K562 (cell line): ENCODE results near the gene PLP2. TPM values are rescaled to one million over a fixed set of nuclear protein-coding genes. Genes with fewer than 3 reads are reported as not detected.

Source experiments
- ASH1L ChIP-seq: fragments of 450-650 bp; IDR thresholded peaks from 2 replicates; pipeline ENCODE4 v1.6.1; 2018; ENCODE audit warnings: borderline replicate concordance, mild to moderate bottlenecking, low read depth; ENCODE audit not compliant: partially characterized antibody
- EGR1 ChIP-seq: fragments of 450-650 bp; conservative IDR thresholded peaks from 2 replicates; pipeline ENCODE4 v1.6.1; 2017; ENCODE audit warnings: mild to moderate bottlenecking
- ETV1 ChIP-seq: fragments of 450-650 bp; conservative IDR thresholded peaks from 2 replicates; pipeline ENCODE4 v1.6.1; 2016; ENCODE audit warnings: missing genetic modification characterization, control low read depth, low read depth, missing compliant biosample characterization
- JUND ChIP-seq, 2 experiments: IDR thresholded peaks; 2 replicates in 1 of 2; 3 replicates in 1 of 2; pipeline ENCODE4 v1.6.1; 2011; ENCODE audit warnings: borderline replicate concordance in 2 of 2, low read depth in 2 of 2, low read length in 2 of 2, improper control_type of control experiment in 1 of 2, missing biosample characterization in 1 of 2, missing genetic modification characterization in 1 of 2, missing genetic modification reagents in 1 of 2
- MAFG ChIP-seq: fragments of 450-650 bp; conservative IDR thresholded peaks from 2 replicates; pipeline ENCODE4 v1.6.1; 2016; ENCODE audit warnings: missing genetic modification characterization, missing compliant biosample characterization
- MBD2 ChIP-seq: sonication (generic); IDR thresholded peaks from 2 replicates; pipeline ENCODE4 v1.6.1; 2016; ENCODE audit warnings: low read depth, borderline replicate concordance
- NR4A1 ChIP-seq, 2 experiments: fragments of 250-450 bp in 1 of 2; fragments of 450-650 bp in 1 of 2; sonication (Bioruptor Pico) in 1 of 2; IDR thresholded peaks; 2 replicates each; pipeline versions ENCODE4 v1.4.0 to v1.6.1; 2016 to 2020; ENCODE audit warnings: mild to moderate bottlenecking in 2 of 2, missing compliant biosample characterization in 1 of 2, missing genetic modification characterization in 1 of 2, moderate library complexity in 1 of 2
- RB1 ChIP-seq: fragments of 450-650 bp; IDR thresholded peaks from 2 replicates; pipeline ENCODE4 v1.6.1; 2017; ENCODE audit warnings: low read depth, mild to moderate bottlenecking
- SIRT6 ChIP-seq: IDR thresholded peaks from one replicate; pipeline ENCODE4 v1.6.1; 2012; ENCODE audit warnings: low read depth, mild to moderate bottlenecking, control low read depth, inconsistent platforms, low read length, moderate library complexity
- SRF ChIP-seq, 2 experiments: fragments of 250-450, 450-650 bp in 1 of 2; sonication (Bioruptor Pico) in 1 of 2; sonication (generic) in 1 of 2; formaldehyde crosslinking; IDR thresholded peaks; 2 replicates each; pipeline versions ENCODE4 v1.5.0 to v1.5.1; 2020 to 2022; ENCODE audit warnings: mild to moderate bottlenecking in 1 of 2, missing genetic modification reagents in 1 of 2
- TCF7L2 ChIP-seq: fragments of 150-350 bp; IDR thresholded peaks from 2 replicates; pipeline ENCODE4 v1.6.1; 2016; ENCODE audit warnings: low read depth, mild to moderate bottlenecking, low read length, moderate library complexity
- ZNF668 ChIP-seq: fragments of 250-450 bp; sonication (Bioruptor Pico); IDR thresholded peaks from 2 replicates; pipeline ENCODE4 v1.8.0; 2022; ENCODE audit warnings: mild to moderate bottlenecking, inconsistent platforms
- polyA plus RNA-seq, 8 experiments: library from polyadenylated mRNA; depleted of rRNA in 4 of 8; stranded (reverse) in 5 of 8; unstranded in 3 of 8; fragments of >200 nt; fragmentation: Nextera tagmentation in 2 of 8; fragmentation: Illumina TruSeq in 1 of 8; extraction: Ambion mirVana in 2 of 8; extraction: Trizol in 1 of 8; gene quantifications; 2 replicates each; pipeline versions ENCODE4 v1.2.1 to v1.2.3, GENCODE V29; 2011 to 2014; ENCODE audit warnings: inconsistent platforms in 1 of 8, missing spikeins in 1 of 8
- total RNA-seq, 7 experiments: library from RNA; depleted of rRNA in 6 of 7; stranded (reverse); fragments of >200 nt in 6 of 7; fragmentation: Illumina TruSeq in 2 of 7; extraction: Trizol in 2 of 7; gene quantifications; 2 replicates each; pipeline versions ENCODE4 v1.2.1 to v1.2.3, GENCODE V29; 2011 to 2021; ENCODE audit warnings: low replicate concordance in 1 of 7
- TF ChIP-seq, protein P1 (sequence below): fragments of 200-800 bp; sonication (Bioruptor generic); IDR thresholded peaks from 2 replicates; pipeline ENCODE4 v1.6.1; 2016; ENCODE audit warnings: missing genetic modification characterization, missing compliant biosample characterization
- TF ChIP-seq, protein P2 (sequence below): fragments of 450-650 bp; IDR thresholded peaks from 2 replicates; pipeline ENCODE4 v1.6.1; 2017; ENCODE audit warnings: antibody characterized with exemption, mild to moderate bottlenecking

Gene PLP2
- total and polyA plus RNA-seq, 9 of the 15 experiments (the other 6 are each of a cell fraction or from before 2014, with no cell fraction given), result 34.7 to 236 (median 112) TPM

DNA sequence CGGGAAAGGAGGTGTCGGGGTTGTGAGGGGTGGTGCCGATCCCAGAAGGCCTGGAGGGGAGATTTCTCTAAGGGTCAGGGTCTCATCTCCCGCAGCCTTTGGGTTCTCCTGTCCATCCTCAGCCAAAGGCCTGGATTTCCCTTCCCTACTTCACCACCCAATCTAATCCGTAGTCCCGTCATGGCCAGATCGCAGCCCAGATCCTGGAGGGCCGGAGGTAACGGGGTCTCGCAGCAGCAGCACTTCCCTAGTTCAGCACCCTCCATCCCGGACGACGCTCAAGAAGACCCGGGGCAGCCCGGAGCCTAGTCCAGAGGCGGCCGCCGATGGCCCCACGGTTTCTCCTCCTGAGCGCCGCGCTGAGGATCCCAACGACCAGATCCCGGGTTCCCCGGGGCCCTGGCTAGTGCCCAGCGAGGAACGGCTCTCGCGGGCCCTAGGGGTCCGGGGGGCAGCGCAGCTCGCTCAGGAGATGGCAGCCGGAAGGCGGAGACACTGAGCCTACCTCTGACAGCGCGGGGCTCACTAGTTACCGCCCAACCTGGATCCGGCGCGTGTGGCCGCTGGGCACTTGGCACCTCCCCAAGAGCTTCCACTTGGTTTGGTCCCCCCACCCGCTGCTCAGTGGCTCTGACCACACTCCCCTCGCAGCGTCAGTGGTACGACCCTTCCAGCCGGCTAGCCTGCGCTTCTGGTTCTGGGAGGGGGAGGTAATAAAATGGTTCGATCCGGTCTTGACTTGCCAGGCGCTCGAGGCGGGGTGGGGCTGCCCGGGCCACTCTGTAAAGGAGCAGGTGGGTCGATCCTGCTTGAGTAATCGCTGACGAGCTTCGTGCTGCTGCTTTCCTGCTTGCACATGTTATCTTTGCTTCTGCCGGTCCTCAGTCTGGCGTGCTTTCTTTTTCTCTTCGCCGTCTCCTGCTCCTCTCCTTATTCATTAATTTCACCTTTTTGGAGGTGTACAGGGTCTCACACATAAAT, 5.5 kb upstream of the PLP2 start (continued):
- TF ChIP-seq, protein P1, sequence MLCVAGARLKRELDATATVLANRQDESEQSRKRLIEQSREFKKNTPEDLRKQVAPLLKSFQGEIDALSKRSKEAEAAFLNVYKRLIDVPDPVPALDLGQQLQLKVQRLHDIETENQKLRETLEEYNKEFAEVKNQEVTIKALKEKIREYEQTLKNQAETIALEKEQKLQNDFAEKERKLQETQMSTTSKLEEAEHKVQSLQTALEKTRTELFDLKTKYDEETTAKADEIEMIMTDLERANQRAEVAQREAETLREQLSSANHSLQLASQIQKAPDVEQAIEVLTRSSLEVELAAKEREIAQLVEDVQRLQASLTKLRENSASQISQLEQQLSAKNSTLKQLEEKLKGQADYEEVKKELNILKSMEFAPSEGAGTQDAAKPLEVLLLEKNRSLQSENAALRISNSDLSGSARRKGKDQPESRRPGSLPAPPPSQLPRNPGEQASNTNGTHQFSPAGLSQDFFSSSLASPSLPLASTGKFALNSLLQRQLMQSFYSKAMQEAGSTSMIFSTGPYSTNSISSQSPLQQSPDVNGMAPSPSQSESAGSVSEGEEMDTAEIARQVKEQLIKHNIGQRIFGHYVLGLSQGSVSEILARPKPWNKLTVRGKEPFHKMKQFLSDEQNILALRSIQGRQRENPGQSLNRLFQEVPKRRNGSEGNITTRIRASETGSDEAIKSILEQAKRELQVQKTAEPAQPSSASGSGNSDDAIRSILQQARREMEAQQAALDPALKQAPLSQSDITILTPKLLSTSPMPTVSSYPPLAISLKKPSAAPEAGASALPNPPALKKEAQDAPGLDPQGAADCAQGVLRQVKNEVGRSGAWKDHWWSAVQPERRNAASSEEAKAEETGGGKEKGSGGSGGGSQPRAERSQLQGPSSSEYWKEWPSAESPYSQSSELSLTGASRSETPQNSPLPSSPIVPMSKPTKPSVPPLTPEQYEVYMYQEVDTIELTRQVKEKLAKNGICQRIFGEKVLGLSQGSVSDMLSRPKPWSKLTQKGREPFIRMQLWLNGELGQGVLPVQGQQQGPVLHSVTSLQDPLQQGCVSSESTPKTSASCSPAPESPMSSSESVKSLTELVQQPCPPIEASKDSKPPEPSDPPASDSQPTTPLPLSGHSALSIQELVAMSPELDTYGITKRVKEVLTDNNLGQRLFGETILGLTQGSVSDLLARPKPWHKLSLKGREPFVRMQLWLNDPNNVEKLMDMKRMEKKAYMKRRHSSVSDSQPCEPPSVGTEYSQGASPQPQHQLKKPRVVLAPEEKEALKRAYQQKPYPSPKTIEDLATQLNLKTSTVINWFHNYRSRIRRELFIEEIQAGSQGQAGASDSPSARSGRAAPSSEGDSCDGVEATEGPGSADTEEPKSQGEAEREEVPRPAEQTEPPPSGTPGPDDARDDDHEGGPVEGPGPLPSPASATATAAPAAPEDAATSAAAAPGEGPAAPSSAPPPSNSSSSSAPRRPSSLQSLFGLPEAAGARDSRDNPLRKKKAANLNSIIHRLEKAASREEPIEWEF (CRISPR knock-in tag), result 0 out of 2 replicates have a peak, but pooled peaks have one; percentile 17
- TF ChIP-seq, protein P2, sequence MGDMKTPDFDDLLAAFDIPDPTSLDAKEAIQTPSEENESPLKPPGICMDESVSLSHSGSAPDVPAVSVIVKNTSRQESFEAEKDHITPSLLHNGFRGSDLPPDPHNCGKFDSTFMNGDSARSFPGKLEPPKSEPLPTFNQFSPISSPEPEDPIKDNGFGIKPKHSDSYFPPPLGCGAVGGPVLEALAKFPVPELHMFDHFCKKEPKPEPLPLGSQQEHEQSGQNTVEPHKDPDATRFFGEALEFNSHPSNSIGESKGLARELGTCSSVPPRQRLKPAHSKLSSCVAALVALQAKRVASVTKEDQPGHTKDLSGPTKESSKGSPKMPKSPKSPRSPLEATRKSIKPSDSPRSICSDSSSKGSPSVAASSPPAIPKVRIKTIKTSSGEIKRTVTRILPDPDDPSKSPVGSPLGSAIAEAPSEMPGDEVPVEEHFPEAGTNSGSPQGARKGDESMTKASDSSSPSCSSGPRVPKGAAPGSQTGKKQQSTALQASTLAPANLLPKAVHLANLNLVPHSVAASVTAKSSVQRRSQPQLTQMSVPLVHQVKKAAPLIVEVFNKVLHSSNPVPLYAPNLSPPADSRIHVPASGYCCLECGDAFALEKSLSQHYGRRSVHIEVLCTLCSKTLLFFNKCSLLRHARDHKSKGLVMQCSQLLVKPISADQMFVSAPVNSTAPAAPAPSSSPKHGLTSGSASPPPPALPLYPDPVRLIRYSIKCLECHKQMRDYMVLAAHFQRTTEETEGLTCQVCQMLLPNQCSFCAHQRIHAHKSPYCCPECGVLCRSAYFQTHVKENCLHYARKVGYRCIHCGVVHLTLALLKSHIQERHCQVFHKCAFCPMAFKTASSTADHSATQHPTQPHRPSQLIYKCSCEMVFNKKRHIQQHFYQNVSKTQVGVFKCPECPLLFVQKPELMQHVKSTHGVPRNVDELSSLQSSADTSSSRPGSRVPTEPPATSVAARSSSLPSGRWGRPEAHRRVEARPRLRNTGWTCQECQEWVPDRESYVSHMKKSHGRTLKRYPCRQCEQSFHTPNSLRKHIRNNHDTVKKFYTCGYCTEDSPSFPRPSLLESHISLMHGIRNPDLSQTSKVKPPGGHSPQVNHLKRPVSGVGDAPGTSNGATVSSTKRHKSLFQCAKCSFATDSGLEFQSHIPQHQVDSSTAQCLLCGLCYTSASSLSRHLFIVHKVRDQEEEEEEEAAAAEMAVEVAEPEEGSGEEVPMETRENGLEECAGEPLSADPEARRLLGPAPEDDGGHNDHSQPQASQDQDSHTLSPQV, result peak; percentile 87
- TF ChIP-seq NR4A1 (CRISPR knock-in tag; IDR thresholded peaks at IDR 0.05) (no peak), NR4A1 (tag; IDR thresholded peaks at IDR 0.05) (0 out of 2 replicates have a peak, but pooled peaks have one; percentile 12), SIRT6 (no peak), EGR1 (no peak), ETV1 (tag) (no peak), JUND (IDR thresholded peaks at IDR 0.05; ENCODE audit: borderline replicate concordance, low read depth, low read length) (peak; percentile 66), JUND (tag; IDR thresholded peaks at IDR 0.05; ENCODE audit: borderline replicate concordance, low read depth, low read length) (no peak), MBD2 (peak; percentile 58; the same call in 1 of the 2 replicates), ASH1L (no peak), MAFG (tag) (no peak), TCF7L2 (peak; percentile 83), SRF (CRISPR knock-in tag; IDR thresholded peaks at IDR 0.05) (no peak), RB1 (no peak), ZNF668 (CRISPR knock-in tag) (no peak)
- TF ChIP-seq, all 486 proteins: peak for 25
